GM18868 (cell line): ENCODE measurements around the gene CD84.
"Not testable (repeated sequence)": the region's sequence is repeated elsewhere in the genome, so short reads cannot be mapped to it uniquely, and the experiment has no call there.

Source experiments
- ATAC-seq: cut with Tn5 transposase; IDR thresholded peaks from one replicate; pipeline ENCODE4 v1.9.1; 2021; ENCODE audit warnings: mild to moderate bottlenecking, moderate library complexity; ENCODE audit not compliant: unreplicated experiment

The CD84 gene, protein sequence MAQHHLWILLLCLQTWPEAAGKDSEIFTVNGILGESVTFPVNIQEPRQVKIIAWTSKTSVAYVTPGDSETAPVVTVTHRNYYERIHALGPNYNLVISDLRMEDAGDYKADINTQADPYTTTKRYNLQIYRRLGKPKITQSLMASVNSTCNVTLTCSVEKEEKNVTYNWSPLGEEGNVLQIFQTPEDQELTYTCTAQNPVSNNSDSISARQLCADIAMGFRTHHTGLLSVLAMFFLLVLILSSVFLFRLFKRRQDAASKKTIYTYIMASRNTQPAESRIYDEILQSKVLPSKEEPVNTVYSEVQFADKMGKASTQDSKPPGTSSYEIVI

DNA sequence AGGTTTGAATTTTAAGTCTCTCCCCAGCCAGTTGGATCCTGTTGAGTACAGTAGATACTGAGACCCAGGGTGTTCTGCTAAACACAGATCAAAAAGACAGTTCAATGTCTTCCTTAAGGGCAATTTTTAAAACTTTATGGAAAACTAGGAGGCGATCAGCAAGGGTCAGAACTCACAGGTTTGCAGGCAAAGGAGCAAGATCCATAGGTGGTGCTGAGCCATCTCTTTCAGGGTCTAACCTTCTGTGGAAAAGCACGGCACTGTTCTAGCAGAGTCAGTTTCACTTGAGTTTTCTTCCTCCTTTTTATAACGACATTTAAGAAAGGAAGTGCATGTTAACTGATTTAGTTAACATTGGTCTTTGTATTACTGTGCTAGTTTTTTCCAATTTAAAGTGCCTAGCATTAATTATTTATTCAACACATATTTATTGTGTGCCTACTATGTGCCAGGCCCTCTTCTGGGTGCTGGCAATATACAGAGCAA is at the start of gene CD84:
CD84 (minus strand) TSS at position 281 of the 486 bp plus-strand sequence; CDS start at position 222, 59 bp downstream.
- ATAC-seq, result peak; percentile 38

DNA sequence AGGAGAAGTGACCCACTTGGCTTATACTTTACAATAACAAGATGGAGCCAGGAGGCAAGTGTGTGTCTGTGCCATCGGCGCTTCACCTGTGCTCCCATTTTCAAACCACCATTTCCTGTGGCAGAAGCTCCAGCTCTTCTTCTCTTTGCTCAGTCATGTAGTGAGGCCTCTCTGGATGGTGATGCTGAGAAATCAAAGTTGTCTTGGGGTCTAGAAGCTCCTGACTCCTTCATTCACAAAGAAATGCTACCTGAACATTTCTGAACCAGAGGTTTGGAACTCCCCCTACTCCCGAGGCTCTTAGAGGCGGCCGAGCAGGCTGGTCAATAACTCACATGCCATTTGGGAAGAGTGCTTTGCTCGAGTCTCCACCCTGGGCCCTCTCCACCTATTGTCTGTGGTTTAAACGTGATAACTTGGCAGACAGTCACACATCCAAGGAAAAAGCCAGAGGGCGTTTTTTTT is 49.5 kb upstream of the CD84 start:
- ATAC-seq, result no peak

- not testable (repeated sequence) for ATAC-seq
Observed at GRCh38 chr1:160627677-160628289, 48.5 kb upstream of the CD84 start.

DNA sequence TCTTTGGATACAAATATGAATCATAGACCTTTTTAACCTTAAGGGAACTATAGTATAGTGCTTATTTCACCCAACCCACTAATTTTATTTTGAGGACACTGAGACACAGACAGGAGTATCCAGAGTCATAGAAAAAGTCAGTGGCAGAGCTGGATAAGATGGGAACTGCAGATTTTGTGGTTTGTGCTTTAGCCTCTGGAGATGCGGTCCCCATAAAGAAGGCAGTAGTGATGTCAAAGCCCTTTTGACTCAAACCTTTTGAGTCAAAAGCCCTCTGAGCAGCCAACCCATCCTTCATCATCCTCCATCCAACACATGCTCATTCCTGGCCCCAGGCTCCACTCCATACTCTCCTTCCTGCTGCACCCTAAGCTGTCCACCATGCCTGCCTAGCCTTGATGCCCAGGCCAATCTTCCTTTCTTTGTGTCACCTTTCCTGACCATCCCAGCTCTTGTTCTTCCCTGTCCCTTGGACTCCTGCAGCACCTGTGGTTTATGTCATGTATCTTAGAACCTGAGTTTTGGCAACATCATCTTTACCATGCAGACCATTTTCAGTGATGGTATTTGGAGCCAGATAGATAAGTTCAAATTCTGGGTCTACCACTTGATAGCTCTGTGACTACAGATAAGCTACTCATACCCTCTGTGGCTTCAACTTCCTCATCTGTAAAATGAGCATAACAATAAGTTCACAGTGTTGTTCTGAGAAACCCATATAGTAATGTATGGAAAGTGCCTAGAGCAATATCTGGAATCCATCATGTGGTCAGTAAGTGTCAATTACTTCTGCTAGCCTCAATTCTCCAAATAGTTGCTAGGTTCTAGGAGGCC is 47.4 kb upstream of the CD84 start:
- ATAC-seq, result peak; percentile 28

GRCh38 chr1:160625725-160626498 is 46.6 kb upstream of the CD84 start:
- no peak for ATAC-seq

GRCh38 chr1:160625321-160625720 is 46.0 kb upstream of the CD84 start:
- ATAC-seq, result no peak

DNA sequence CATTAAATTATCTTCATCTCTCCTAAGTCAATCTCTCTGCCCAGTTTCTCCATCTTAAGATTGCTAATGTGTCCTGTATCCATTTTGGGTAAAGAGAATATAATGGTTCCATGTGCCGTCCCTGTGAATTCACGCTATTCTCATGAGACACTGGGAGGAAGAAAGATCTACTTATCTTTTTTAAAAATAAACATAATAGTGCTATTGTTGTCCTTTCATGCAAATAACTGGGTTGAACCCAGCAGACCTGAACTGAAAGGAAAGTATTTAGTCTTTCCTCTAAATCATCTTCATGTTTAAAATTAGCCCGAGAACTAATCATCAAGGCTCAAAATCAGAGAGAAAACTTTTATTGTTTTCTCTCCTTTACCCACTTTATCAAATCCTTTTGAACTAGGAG is 45.2 kb upstream of the CD84 start:
- no peak for ATAC-seq

DNA sequence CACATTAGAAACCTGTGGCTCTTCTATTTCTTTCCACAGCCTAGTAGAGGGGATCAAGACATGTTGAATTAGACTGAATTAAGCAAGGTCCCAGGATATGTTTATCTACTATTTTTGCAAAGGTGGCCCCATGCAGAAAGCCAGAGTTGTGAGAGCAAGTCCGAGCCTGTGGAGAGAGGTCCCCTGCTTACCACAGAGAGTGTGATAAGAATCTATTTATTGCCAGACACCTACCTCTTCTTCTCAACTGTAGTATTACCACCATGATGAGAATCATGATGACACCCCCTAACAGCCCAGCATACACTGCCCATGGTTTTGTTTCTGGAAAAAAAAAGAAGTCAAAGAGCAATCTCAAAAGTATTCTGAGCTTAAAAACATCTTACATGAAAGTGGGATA is 44.6 kb upstream of the CD84 start:
- ATAC-seq, result peak; percentile 23

- ATAC-seq, result peak; percentile 14
Observed at GRCh38 chr1:160623227-160623633, 43.9 kb upstream of the CD84 start.

DNA sequence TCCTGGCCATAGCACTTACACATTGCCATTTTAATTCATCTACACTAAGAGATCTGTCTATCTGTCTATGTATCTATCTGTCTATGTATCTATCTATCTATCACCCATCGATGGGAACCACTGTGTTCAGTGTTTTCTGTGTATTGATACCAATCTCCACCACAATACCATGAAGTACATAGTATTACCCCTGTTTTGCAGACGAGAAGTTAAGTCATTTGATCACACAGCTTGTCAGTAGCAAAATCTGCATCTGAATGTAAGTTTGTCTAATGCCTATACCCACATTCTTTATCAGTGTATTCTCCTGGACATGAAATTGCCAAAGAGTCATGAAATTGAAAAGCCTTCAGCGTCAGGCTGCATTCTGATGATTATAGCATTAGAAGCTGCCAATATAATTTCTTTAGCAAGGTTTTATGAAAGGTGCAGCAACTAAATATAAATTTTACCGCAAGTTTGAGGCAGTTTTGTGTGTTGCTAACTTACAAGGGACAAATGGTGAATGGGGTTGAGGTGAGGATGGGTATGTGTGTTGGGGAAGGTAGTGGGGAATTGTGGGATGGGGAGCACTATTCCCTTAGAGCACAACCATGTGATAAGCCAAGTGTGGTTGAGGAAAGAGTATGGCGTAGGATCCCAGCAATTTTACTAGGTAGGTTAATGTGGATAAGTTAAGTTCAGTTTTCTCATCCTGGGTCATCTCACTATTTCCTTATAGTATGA is 43.4 kb upstream of the CD84 start:
- ATAC-seq, result no peak

GRCh38 chr1:160621633-160622413 is 42.5 kb upstream of the CD84 start:
- no peak for ATAC-seq

DNA sequence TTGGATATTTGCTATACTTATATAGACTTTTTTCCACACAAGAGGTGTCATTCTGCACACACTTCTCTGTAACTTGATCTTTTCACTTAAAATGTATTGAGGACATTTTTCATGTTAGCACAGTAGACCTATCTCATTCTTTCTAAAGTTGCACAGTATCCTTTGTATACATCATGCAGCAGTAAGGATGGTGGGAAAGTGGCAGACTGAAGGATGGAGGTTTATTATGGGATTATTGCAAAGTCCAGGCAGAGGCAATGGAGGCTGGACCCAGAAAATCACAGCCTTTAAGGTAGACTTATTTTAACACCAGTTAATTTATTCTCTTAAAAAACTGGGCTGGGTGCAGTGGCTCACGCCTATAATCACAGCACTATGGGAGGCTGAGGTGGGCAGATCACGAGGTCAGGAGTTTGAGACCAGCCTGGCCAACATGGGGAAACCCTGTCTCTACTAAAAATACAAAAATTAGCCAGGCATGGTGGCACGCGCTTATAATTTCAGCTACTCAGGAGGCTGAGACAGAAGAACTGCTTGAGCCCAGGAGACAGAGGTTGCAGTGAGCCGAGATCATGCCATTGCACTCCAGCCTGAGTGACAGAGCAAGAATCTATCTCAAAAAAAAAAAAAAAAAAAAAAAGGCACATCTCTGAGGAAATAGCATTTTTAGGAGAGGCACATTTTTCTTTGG is 41.8 kb upstream of the CD84 start:
- no peak for ATAC-seq

- no peak for ATAC-seq
Observed at GRCh38 chr1:160619742-160620277, 40.5 kb upstream of the CD84 start.

GRCh38 chr1:160618763-160619274 is 39.5 kb upstream of the CD84 start:
- ATAC-seq, result peak; percentile 32

DNA sequence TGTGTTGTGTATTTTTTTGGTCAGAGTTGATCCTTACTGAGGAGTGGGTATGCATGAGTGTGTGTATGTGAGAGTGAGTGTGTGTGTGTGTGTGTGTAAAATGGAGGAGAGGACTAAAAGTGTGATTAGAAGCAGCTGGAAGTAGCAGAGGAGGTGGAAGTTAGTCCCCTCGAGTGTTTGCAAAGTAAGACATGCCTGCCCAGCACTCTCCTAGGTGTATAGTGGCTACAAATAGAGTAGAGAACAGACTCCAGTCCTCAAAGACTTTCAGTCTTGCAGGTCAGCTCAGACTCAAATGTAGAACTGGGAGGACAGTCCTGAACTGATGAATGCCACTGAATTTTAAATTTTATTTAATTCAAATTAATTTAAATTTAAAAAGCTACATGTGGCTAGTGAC is 39.0 kb upstream of the CD84 start:
- ATAC-seq, result no peak

GRCh38 chr1:160615660-160616059 is 36.4 kb upstream of the CD84 start:
- no peak for ATAC-seq

DNA sequence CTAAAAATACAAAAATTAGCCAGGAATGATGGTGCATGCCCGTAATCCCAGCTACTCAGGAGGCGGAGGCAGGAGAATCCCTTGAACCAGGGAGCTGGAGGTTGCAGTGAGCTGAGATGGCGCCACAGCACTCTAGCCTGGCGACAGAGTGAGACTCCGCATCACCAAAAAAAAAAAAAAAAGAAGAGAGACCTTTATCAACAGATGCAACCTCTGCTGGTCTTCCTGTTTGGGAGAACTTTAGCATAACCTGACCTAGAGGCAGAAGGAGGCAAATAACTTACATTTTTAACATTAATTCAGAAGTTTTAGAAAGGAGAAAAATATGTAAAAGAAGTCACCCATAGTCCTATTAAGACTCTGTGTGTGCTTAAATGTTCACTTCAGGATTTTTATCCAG is 35.1 kb upstream of the CD84 start:
- ATAC-seq, result no peak

DNA sequence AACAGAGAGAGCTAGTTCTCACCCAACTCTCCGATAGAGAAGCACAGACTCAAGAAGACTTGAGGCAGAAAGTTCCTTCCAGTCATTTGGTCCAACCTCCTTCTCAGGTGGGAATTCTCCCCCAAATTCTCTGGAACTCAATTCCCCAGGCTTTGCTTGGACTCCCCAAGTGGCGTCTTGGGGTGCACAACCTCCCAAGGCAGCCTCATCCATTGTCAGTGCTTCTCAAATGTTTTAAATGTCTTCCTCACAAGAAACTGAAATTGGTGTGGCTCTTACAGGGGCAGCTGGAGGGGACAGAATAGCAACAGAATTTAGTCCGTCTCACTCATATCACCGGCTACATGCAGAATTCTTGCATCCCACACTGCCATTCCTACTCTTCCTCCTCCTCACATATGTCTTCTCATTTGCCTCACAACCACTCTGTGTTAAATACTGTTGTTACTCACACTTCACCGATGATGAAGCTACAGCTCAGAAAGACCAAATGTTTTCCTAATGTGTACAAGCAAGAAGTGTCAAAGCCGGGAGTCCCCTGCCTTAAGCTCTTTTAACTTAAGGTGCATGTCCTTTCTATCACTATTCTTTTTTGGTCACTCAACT is 33.4 kb upstream of the CD84 start:
- ATAC-seq, result no peak
